Globus pallidus (tissue), 1 donor: ENCODE measurements around the gene SLC29A2.

ENCODE experiments used
- DNase-seq: peaks from one replicate; pipeline ENCODE4 v3.0.0-alpha.2; 2015; ENCODE audit warnings: low spot score

Gene SLC29A2

DNA sequence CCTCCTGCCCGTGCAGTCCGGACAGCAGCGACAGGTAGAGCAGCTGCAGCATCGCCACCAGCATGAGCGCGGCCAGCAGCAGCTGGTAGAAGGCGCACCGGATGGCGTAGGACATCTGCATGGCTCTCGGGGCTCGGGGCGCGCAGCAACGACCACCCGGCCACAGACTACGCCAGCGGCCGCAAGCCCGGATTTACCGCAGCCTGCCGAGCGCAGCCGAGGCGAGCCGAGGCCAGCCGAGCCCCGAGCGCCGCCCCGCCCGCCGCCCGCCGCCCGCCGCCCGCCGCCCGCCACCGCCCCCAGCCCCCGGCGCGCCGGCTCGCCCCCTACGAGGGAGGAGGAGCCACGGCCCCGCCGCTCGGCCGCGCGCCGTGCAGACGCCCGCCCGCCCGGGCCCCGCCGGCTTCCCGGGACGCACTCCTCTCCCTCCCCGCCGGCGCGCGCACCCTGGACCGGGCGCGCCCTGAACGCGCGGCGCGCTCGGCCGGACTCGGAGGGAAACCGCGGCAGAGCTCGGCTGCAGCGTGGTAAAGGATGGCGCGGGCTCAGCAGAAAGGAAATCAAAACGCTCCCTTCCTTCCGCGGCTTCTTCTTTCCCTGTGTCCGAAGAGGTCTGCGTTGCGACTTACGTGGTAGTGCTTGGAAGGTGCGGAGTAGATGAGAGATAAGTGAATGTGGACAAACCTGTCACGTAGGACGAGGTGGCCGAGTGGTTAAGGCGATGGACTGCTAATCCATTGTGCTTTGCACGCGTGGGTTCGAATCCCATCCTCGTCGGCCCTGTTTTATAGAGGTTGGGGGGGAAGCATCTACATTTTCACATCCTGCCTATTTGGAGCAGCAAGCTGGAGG lies 23.9 kb downstream of the SLC29A2 start, which contains the start of gene B4GAT1:
TSS of gene B4GAT1 (minus strand) at position 205 of the 852 bp plus-strand sequence. CDS start at position 121, 84 bp downstream.
- peak; percentile 83 for DNase-seq

- DNase-seq, result no peak
Observed at GRCh38 chr11:66346476-66347424, 24.8 kb downstream of the SLC29A2 start.

DNA sequence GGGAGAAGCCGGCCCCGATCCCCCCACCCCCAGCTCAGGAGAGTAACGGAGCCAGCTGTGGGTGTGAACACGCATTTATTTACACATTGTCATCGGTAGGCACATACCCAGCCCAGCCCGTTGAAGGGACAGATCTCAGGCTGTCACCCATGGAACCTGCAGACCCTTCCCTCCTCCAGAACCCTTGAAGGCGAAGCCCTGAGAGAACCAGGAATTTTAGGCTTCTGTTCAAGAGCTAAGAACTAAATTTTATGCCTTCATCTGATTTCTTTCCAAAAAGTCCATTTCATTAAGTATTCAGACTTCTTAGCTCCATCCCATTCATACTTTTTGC lies 26.3 kb downstream of the SLC29A2 start:
- no peak for DNase-seq

DNA sequence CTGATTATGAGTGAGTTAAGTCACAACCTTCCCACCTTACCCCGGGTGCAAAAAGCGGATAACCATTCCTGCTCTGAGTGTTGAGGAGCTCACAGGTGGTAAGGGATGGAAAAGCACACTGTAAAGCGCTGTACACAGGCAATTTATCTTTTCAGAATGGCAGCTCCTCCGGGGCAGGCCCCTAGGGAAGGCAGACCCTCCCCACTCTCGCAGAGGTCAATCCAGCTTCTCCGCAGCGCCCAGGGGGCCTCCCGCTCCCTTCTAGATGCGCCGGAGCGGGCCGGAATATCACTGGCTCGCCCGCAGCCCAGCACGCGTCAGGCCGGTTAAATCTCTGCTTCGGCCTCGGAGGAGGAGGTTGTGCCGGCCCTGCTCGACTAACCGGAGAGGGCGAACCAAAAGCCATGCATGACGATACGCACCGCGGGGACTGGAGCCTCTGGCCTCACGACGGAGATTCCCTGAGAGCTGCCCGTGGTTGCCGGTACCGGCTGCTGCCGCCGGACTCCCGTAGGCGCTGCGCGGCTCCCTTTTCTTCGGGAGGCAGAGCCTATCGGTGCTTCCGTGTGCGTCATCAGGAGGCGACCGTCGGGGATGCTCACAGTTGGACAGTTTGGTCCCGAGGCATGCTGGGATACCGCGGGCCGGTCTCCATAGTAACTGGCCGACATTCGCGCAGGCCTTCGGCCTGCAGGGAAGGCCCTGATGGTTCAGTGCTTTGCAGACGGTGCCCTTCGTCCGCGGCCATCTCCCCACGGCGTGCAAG lies 26.8 kb downstream of the SLC29A2 start, which contains the start of gene BRMS1:
TSS of gene BRMS1 (minus strand) at position 555 of the 766 bp plus-strand sequence. CDS start 2,870 bp downstream, outside the sequence.
- DNase-seq, result peak; percentile 95

DNA sequence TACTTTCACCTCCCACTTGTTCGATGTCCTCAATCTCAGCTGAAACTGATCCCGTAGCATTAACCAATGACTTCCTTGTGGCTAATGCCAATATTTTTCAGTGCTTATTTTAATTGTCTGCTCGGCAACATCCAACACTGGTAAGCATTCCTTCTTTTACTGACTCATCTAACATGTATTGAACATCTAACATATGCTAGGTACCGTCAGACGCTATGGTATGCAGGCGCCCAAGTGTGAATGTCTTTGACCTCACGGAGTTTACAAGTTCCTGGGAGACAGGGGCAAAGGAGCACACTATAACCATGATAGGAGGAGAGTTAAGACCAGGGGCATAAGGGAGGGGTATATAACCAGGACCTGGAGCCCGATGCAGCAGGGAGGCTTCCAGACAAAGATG lies 28.4 kb downstream of the SLC29A2 start:
- DNase-seq, result no peak

GRCh38 chr11:66341502-66342126 lies 29.9 kb downstream of the SLC29A2 start:
- DNase-seq, result no peak

DNA sequence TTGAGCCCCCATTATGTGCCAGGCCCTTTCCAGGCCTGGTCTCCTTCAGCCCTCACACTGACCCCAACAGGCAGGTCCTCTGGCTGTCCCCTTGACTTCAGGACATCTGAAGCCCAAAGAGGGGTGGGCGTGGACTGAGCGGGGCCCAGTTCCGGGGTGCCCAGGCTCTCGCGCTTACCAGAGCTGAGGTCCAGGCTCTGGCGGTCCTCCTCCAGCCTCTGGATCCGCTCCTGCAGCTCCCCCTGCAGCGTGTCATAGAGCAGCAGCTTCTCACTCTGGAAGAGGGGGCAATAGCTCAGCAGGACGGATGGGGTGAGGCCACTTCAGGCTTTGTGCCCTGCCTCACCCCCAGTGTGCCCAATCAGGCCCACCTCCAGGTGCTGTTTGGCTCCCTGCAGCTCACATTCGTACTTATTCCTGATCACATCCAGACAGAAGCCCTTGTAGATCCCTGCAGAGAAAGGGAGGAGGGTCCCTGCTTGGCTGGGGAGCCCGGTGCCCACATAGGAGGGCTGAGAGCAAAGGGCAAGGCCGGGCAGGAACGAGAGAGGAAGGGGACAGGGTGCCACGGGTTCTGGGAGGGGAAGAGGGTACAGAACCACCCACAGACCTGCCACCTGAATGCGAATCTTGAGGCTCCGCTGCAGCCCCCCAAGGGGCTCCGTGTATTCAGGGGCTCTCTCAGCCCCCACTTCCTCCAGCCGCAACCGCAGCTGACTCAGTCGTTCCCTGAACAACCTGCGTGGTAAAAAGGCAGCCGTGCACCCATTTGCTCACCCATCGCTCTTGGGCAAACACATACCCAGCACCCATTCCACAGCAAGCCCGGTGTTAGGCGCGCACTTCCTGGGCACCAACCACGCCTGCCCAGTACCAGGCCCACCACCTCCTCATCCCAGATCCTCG lies 30.7 kb downstream of the SLC29A2 start:
- DNase-seq, result no peak

DNA sequence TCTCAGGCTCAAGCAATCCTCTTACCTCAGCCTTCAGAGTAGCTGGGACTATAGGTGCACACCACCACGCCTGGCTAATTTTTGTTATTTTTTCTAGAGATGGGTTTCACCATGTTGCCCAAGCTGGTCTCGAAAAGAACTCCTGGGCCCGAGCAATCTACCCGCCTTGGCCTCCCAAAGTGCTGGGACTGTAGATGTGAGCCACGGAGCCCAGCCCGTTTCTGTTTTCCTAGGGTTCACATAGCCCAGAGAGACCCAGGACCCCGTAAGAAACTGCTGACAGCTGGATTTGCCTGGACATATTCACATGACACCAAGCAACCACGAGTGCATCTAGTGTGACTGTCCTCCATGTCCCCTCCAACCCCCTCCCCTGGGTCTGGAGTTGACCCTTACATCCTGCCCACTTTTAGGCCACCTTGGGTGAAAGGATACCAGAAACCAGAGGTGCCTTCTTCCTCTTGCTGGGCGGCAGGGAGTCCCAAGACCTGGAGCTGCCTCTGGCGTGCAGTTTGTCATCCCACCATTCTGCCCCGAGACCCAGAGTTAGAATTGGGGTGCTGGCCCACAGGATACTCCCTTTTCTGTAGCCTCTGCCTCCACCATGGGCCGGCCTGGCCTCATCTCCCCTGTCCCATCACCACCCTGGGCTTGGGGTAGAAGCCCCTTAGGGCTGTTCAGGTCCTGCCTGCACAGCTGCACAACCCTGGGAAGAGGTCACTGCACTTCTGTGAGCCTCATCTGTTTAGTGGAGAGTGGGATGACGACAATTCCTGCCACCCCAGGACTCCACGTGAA lies 31.7 kb downstream of the SLC29A2 start:
- no peak for DNase-seq

GRCh38 chr11:66339162-66339675 lies 32.3 kb downstream of the SLC29A2 start:
- no peak for DNase-seq

GRCh38 chr11:66338276-66339161 lies 33.0 kb downstream of the SLC29A2 start:
- DNase-seq, result no peak

DNA sequence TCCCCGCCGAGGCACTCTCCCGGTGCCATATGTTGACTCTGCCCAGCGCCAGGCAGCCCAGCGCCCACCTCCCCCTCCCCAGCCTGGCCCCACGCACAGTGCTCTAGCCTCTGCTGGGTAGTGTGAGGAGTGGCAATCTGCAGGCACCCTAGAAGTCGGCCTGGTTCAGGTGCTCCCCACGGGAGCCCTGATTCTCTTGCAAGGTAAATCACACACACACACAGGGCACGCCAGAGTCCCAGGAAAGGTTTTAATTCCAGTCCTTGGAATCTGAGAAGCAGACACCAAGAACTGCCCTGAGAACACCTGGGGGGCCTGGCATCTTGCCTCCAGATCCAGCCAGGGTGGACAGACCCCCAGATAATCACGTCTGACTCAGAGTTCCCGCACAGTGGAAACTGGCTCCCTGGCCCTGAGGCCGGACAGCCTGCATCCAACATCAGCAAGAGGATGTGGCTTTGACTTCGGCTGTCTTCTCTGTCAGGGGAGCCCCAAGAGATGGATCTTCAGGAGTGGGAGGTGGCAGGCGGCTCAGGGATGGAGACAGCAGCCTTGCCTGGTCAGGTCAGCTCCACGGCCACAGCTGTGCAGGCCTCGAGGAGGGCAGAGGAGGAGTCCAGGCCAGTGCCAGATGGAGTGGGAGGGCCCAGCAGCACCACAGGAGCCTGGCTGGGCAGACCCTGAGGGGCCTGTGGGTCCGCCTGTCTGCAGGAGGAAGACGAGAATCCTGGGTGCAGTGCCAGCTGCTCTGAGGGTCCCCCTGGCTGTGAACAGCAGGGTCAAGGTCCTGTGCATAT lies 34.3 kb downstream of the SLC29A2 start:
- DNase-seq, result no peak

- DNase-seq, result peak; percentile 27
Observed at GRCh38 chr11:66336234-66337102, 35.1 kb downstream of the SLC29A2 start, which contains the start of gene RIN1. Gene RIN1 (minus strand): TSS chr11:66336434. CDS start chr11:66336402, 32 bp downstream.

- DNase-seq, result no peak
Observed at GRCh38 chr11:66335531-66336233, 35.9 kb downstream of the SLC29A2 start.

- no peak for DNase-seq
Observed at GRCh38 chr11:66334605-66335442, 36.7 kb downstream of the SLC29A2 start.
